HepG2 (cell line): ENCODE results near the gene NOTCH3. TPM values are rescaled to one million over a fixed set of nuclear protein-coding genes. Genes with fewer than 3 reads are reported as not detected.

Experiments used
- CHCHD3 ChIP-seq: sonication (generic); formaldehyde crosslinking; IDR thresholded peaks from 2 replicates; pipeline ENCODE4 v1.8.0; 2022; ENCODE audit warnings: mild to moderate bottlenecking, missing genetic modification reagents, moderate library complexity
- FOXO1 ChIP-seq: sonication (generic); formaldehyde crosslinking; IDR thresholded peaks from 2 replicates; pipeline ENCODE4 v1.4.0; 2020; ENCODE audit warnings: missing genetic modification reagents
- HMGXB4 ChIP-seq, 2 experiments: sonication (generic) in 1 of 2; formaldehyde crosslinking in 1 of 2; IDR thresholded peaks; 2 replicates each; pipeline versions ENCODE4 v1.4.0 to v1.6.1; 2018 to 2020; ENCODE audit warnings: missing genetic modification reagents in 2 of 2, borderline replicate concordance in 1 of 2, low read depth in 1 of 2, mild to moderate bottlenecking in 1 of 2, missing biosample characterization in 1 of 2
- MAZ ChIP-seq, 2 experiments: sonication (generic) in 1 of 2; formaldehyde crosslinking in 1 of 2; IDR thresholded peaks; 2 replicates each; pipeline versions ENCODE4 v1.5.0 to v1.6.1; 2012 to 2020; ENCODE audit warnings: low read depth in 2 of 2, mild to moderate bottlenecking in 2 of 2, borderline replicate concordance in 1 of 2, improper control_type of control experiment in 1 of 2, low read length in 1 of 2, missing genetic modification reagents in 1 of 2, moderate library complexity in 1 of 2
- MXI1 ChIP-seq: IDR thresholded peaks from 3 replicates; pipeline ENCODE4 v1.6.1; 2012; ENCODE audit warnings: low read depth, low read length, inconsistent platforms, borderline replicate concordance
- RXRA ChIP-seq: sonication (generic); formaldehyde crosslinking; IDR thresholded peaks from 2 replicates; pipeline ENCODE4 v1.5.1; 2020; ENCODE audit warnings: missing genetic modification reagents
- TFDP2 ChIP-seq: sonication (generic); formaldehyde crosslinking; IDR thresholded peaks from 2 replicates; pipeline ENCODE4 v1.4.0; 2020; ENCODE audit warnings: missing genetic modification reagents
- ZNF143 ChIP-seq: sonication (generic); formaldehyde crosslinking; IDR thresholded peaks from 2 replicates; pipeline ENCODE4 v1.4.0; 2020; ENCODE audit warnings: missing genetic modification reagents
- ZNF329 ChIP-seq: sonication (generic); formaldehyde crosslinking; IDR thresholded peaks from 2 replicates; pipeline ENCODE4 v1.9.0; 2021; ENCODE audit warnings: low read depth, mild to moderate bottlenecking, missing genetic modification reagents
- ZNF414 ChIP-seq: sonication (generic); formaldehyde crosslinking; IDR thresholded peaks from 2 replicates; pipeline ENCODE4 v1.5.0; 2020; ENCODE audit warnings: missing genetic modification reagents
- ZNF446 ChIP-seq: sonication (generic); formaldehyde crosslinking; IDR thresholded peaks from 2 replicates; pipeline ENCODE4 v1.5.0; 2020; ENCODE audit warnings: mild to moderate bottlenecking, missing genetic modification reagents
- ZNF546 ChIP-seq: sonication (generic); formaldehyde crosslinking; conservative IDR thresholded peaks from 2 replicates; pipeline ENCODE4 v1.8.1; 2023; ENCODE audit warnings: mild to moderate bottlenecking, missing genetic modification reagents
- ZNF788 ChIP-seq: sonication (generic); formaldehyde crosslinking; IDR thresholded peaks from 2 replicates; pipeline ENCODE4 v1.5.0; 2020; ENCODE audit warnings: mild to moderate bottlenecking, missing genetic modification reagents, borderline replicate concordance
- polyA plus RNA-seq, 8 experiments: library from polyadenylated mRNA; depleted of rRNA in 3 of 8; stranded (reverse) in 7 of 8; unstranded in 1 of 8; fragments of >200 nt; fragmentation: Illumina TruSeq in 4 of 8; extraction: Trizol in 4 of 8; gene quantifications; 2 replicates each; pipeline versions ENCODE4 v1.2.1 to v1.2.3, GENCODE V29; 2011 to 2016; ENCODE audit warnings: low read depth in 4 of 8, missing spikeins in 1 of 8, mixed read lengths in 1 of 8; ENCODE audit not compliant: insufficient read depth in 1 of 8
- total RNA-seq, 5 experiments: library from RNA; depleted of rRNA; stranded (reverse); fragments of >200 nt; fragmentation: Illumina TruSeq; extraction: Trizol; gene quantifications; 2 replicates each; pipeline ENCODE4 v1.2.3, GENCODE V29; 2016; ENCODE audit warnings: low read depth in 1 of 5
- TF ChIP-seq, protein P1 (sequence below): sonication (generic); formaldehyde crosslinking; IDR thresholded peaks from 2 replicates; pipeline ENCODE4 v1.4.0; 2020; ENCODE audit warnings: missing genetic modification reagents
- TF ChIP-seq, protein P2 (sequence below): sonication (generic); formaldehyde crosslinking; IDR thresholded peaks from 2 replicates; pipeline ENCODE4 v1.8.0; 2023; ENCODE audit warnings: mild to moderate bottlenecking, missing genetic modification reagents
- TF ChIP-seq, protein P3 (sequence below): sonication (generic); formaldehyde crosslinking; IDR thresholded peaks from 2 replicates; pipeline ENCODE4 v1.4.0; 2020; ENCODE audit warnings: missing genetic modification reagents, borderline replicate concordance

The NOTCH3 gene
- total and polyA plus RNA-seq, 2 of the 13 experiments (the other 11 are each of a cell fraction or from before 2014, with no cell fraction given) = 0.09 to 0.28 TPM

- TF ChIP-seq ZNF329 (CRISPR knock-in tag) (no peak), ZNF414 (CRISPR knock-in tag) (0 out of 2 replicates have a peak, but pooled peaks have one; percentile 50), ZNF788 (no peak), ZNF546 (CRISPR knock-in tag) (no peak; the same call in 1 of the 2 replicates), MAZ (IDR thresholded peaks at IDR 0.05; ENCODE audit: borderline replicate concordance, low read depth, low read length) (no peak), MAZ (CRISPR knock-in tag; IDR thresholded peaks at IDR 0.05; ENCODE audit: low read depth) (no peak), MXI1 (peak; percentile 57; the same call in 1 of the 3 replicates), RXRA (no peak), ZNF446 (no peak), TFDP2 (CRISPR knock-in tag) (no peak), HMGXB4 (CRISPR knock-in tag; IDR thresholded peaks at IDR 0.05; ENCODE audit: borderline replicate concordance in 1 of 2, low read depth in 1 of 2) (no peak; a peak in 2 of 4 replicates), FOXO1 (CRISPR knock-in tag) (no peak), CHCHD3 (CRISPR knock-in tag) (peak; percentile 13; the same call in 1 of the 2 replicates), ZNF143 (CRISPR knock-in tag) (no peak)
- TF ChIP-seq, protein P1, sequence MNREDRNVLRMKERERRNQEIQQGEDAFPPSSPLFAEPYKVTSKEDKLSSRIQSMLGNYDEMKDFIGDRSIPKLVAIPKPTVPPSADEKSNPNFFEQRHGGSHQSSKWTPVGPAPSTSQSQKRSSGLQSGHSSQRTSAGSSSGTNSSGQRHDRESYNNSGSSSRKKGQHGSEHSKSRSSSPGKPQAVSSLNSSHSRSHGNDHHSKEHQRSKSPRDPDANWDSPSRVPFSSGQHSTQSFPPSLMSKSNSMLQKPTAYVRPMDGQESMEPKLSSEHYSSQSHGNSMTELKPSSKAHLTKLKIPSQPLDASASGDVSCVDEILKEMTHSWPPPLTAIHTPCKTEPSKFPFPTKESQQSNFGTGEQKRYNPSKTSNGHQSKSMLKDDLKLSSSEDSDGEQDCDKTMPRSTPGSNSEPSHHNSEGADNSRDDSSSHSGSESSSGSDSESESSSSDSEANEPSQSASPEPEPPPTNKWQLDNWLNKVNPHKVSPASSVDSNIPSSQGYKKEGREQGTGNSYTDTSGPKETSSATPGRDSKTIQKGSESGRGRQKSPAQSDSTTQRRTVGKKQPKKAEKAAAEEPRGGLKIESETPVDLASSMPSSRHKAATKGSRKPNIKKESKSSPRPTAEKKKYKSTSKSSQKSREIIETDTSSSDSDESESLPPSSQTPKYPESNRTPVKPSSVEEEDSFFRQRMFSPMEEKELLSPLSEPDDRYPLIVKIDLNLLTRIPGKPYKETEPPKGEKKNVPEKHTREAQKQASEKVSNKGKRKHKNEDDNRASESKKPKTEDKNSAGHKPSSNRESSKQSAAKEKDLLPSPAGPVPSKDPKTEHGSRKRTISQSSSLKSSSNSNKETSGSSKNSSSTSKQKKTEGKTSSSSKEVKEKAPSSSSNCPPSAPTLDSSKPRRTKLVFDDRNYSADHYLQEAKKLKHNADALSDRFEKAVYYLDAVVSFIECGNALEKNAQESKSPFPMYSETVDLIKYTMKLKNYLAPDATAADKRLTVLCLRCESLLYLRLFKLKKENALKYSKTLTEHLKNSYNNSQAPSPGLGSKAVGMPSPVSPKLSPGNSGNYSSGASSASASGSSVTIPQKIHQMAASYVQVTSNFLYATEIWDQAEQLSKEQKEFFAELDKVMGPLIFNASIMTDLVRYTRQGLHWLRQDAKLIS (CRISPR knock-in tag) = no peak
- TF ChIP-seq, protein P2, sequence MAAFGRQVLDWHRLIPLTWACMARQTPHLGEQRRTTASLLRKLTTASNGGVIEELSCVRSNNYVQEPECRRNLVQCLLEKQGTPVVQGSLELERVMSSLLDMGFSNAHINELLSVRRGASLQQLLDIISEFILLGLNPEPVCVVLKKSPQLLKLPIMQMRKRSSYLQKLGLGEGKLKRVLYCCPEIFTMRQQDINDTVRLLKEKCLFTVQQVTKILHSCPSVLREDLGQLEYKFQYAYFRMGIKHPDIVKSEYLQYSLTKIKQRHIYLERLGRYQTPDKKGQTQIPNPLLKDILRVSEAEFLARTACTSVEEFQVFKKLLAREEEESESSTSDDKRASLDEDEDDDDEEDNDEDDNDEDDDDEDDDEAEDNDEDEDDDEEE (CRISPR knock-in tag) = peak; percentile 77
- TF ChIP-seq, protein P3, sequence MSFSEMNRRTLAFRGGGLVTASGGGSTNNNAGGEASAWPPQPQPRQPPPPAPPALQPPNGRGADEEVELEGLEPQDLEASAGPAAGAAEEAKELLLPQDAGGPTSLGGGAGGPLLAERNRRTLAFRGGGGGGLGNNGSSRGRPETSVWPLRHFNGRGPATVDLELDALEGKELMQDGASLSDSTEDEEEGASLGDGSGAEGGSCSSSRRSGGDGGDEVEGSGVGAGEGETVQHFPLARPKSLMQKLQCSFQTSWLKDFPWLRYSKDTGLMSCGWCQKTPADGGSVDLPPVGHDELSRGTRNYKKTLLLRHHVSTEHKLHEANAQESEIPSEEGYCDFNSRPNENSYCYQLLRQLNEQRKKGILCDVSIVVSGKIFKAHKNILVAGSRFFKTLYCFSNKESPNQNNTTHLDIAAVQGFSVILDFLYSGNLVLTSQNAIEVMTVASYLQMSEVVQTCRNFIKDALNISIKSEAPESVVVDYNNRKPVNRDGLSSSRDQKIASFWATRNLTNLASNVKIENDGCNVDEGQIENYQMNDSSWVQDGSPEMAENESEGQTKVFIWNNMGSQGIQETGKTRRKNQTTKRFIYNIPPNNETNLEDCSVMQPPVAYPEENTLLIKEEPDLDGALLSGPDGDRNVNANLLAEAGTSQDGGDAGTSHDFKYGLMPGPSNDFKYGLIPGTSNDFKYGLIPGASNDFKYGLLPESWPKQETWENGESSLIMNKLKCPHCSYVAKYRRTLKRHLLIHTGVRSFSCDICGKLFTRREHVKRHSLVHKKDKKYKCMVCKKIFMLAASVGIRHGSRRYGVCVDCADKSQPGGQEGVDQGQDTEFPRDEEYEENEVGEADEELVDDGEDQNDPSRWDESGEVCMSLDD = no peak
Measured at GRCh38 chr19:15124572-15125231, 76.1 kb downstream of the NOTCH3 start (continued).
